K562 (cell line): ENCODE data around the gene AFF2. TPM values are rescaled to one million over a fixed set of nuclear protein-coding genes. Genes with fewer than 3 reads are reported as not detected.

ENCODE experiments used
- MAFG ChIP-seq: fragments of 450-650 bp; conservative IDR thresholded peaks from 2 replicates; pipeline ENCODE4 v1.6.1; 2016; ENCODE audit warnings: missing genetic modification characterization, missing compliant biosample characterization
- ZFP1 ChIP-seq: fragments of 450-650 bp; formaldehyde crosslinking; IDR thresholded peaks from 2 replicates; pipeline ENCODE4 v1.4.0; 2020; ENCODE audit warnings: mild to moderate bottlenecking, mixed read lengths
- ZKSCAN8 ChIP-seq: fragments of 200-800 bp; sonication (Bioruptor generic); IDR thresholded peaks from 2 replicates; pipeline ENCODE4 v1.6.1; 2016; ENCODE audit warnings: missing genetic modification characterization, missing compliant biosample characterization
- ZNF324 ChIP-seq: fragments of 250-450 bp; sonication (Bioruptor Pico); IDR thresholded peaks from 2 replicates; pipeline ENCODE4 v1.4.0; 2020; ENCODE audit warnings: mild to moderate bottlenecking
- ZNF695 ChIP-seq: fragments of 450-650 bp; formaldehyde crosslinking; IDR thresholded peaks from 2 replicates; pipeline ENCODE4 v1.4.0; 2020; ENCODE audit warnings: mild to moderate bottlenecking, moderate library complexity
- polyA plus RNA-seq, 8 experiments: library from polyadenylated mRNA; depleted of rRNA in 4 of 8; stranded (reverse) in 5 of 8; unstranded in 3 of 8; fragments of >200 nt; fragmentation: Nextera tagmentation in 2 of 8; fragmentation: Illumina TruSeq in 1 of 8; extraction: Ambion mirVana in 2 of 8; extraction: Trizol in 1 of 8; gene quantifications; 2 replicates each; pipeline versions ENCODE4 v1.2.1 to v1.2.3, GENCODE V29; 2011 to 2014; ENCODE audit warnings: inconsistent platforms in 1 of 8, missing spikeins in 1 of 8
- total RNA-seq, 7 experiments: library from RNA; depleted of rRNA in 6 of 7; stranded (reverse); fragments of >200 nt in 6 of 7; fragmentation: Illumina TruSeq in 2 of 7; extraction: Trizol in 2 of 7; gene quantifications; 2 replicates each; pipeline versions ENCODE4 v1.2.1 to v1.2.3, GENCODE V29; 2011 to 2021; ENCODE audit warnings: low replicate concordance in 1 of 7
- TF ChIP-seq, protein P1 (sequence below): fragments of 450-650 bp; IDR thresholded peaks from 2 replicates; pipeline ENCODE4 v1.6.1; 2016; ENCODE audit warnings: mild to moderate bottlenecking, moderate library complexity
- TF ChIP-seq, protein P2 (sequence below): sonication (generic); formaldehyde crosslinking; IDR thresholded peaks from 2 replicates; pipeline ENCODE4 v1.9.0; 2022; ENCODE audit warnings: mild to moderate bottlenecking, missing genetic modification reagents
- TF ChIP-seq, protein P3 (sequence below), 2 experiments: fragments of 450-650 bp; IDR thresholded peaks; 2 replicates each; pipeline ENCODE4 v1.6.1; 2018; ENCODE audit warnings: mild to moderate bottlenecking in 2 of 2, low read depth in 1 of 2; ENCODE audit not compliant: partially characterized antibody in 2 of 2
- TF ChIP-seq, protein P4 (sequence below): fragments of 450-650 bp; IDR thresholded peaks from 2 replicates; pipeline ENCODE4 v1.6.1; 2014; ENCODE audit warnings: low read depth, mild to moderate bottlenecking, moderate library complexity, borderline replicate concordance
- TF ChIP-seq, protein P5 (sequence below): sonication (generic); formaldehyde crosslinking; IDR thresholded peaks from 2 replicates; pipeline ENCODE4 v1.9.0; 2022; ENCODE audit warnings: mild to moderate bottlenecking, missing genetic modification reagents

Gene AFF2
- total and polyA plus RNA-seq, 9 of the 15 experiments (the other 6 are each of a cell fraction or from before 2014, with no cell fraction given): 0.01 to 0.20 (median 0.07) TPM

DNA sequence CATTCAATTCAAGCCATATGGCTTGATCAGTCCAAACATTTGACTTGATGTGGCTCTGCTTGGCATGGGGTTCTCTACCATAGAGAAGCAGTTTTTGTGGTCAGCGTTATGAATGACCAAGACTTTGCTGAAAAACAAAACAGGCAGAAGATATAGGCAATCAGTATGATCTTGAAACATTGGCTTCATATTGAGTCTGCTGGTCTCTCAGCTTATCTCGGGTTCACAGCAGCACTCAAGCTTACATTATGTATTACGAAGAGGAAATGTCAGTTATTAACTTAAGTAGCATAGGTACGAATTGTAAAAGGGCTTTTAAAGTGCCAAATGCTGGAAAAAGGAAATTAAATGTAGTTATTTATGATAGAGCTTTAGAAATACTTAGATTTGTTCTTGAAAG lies 99.0 kb downstream of the AFF2 start (continued):
- TF ChIP-seq, protein P1, sequence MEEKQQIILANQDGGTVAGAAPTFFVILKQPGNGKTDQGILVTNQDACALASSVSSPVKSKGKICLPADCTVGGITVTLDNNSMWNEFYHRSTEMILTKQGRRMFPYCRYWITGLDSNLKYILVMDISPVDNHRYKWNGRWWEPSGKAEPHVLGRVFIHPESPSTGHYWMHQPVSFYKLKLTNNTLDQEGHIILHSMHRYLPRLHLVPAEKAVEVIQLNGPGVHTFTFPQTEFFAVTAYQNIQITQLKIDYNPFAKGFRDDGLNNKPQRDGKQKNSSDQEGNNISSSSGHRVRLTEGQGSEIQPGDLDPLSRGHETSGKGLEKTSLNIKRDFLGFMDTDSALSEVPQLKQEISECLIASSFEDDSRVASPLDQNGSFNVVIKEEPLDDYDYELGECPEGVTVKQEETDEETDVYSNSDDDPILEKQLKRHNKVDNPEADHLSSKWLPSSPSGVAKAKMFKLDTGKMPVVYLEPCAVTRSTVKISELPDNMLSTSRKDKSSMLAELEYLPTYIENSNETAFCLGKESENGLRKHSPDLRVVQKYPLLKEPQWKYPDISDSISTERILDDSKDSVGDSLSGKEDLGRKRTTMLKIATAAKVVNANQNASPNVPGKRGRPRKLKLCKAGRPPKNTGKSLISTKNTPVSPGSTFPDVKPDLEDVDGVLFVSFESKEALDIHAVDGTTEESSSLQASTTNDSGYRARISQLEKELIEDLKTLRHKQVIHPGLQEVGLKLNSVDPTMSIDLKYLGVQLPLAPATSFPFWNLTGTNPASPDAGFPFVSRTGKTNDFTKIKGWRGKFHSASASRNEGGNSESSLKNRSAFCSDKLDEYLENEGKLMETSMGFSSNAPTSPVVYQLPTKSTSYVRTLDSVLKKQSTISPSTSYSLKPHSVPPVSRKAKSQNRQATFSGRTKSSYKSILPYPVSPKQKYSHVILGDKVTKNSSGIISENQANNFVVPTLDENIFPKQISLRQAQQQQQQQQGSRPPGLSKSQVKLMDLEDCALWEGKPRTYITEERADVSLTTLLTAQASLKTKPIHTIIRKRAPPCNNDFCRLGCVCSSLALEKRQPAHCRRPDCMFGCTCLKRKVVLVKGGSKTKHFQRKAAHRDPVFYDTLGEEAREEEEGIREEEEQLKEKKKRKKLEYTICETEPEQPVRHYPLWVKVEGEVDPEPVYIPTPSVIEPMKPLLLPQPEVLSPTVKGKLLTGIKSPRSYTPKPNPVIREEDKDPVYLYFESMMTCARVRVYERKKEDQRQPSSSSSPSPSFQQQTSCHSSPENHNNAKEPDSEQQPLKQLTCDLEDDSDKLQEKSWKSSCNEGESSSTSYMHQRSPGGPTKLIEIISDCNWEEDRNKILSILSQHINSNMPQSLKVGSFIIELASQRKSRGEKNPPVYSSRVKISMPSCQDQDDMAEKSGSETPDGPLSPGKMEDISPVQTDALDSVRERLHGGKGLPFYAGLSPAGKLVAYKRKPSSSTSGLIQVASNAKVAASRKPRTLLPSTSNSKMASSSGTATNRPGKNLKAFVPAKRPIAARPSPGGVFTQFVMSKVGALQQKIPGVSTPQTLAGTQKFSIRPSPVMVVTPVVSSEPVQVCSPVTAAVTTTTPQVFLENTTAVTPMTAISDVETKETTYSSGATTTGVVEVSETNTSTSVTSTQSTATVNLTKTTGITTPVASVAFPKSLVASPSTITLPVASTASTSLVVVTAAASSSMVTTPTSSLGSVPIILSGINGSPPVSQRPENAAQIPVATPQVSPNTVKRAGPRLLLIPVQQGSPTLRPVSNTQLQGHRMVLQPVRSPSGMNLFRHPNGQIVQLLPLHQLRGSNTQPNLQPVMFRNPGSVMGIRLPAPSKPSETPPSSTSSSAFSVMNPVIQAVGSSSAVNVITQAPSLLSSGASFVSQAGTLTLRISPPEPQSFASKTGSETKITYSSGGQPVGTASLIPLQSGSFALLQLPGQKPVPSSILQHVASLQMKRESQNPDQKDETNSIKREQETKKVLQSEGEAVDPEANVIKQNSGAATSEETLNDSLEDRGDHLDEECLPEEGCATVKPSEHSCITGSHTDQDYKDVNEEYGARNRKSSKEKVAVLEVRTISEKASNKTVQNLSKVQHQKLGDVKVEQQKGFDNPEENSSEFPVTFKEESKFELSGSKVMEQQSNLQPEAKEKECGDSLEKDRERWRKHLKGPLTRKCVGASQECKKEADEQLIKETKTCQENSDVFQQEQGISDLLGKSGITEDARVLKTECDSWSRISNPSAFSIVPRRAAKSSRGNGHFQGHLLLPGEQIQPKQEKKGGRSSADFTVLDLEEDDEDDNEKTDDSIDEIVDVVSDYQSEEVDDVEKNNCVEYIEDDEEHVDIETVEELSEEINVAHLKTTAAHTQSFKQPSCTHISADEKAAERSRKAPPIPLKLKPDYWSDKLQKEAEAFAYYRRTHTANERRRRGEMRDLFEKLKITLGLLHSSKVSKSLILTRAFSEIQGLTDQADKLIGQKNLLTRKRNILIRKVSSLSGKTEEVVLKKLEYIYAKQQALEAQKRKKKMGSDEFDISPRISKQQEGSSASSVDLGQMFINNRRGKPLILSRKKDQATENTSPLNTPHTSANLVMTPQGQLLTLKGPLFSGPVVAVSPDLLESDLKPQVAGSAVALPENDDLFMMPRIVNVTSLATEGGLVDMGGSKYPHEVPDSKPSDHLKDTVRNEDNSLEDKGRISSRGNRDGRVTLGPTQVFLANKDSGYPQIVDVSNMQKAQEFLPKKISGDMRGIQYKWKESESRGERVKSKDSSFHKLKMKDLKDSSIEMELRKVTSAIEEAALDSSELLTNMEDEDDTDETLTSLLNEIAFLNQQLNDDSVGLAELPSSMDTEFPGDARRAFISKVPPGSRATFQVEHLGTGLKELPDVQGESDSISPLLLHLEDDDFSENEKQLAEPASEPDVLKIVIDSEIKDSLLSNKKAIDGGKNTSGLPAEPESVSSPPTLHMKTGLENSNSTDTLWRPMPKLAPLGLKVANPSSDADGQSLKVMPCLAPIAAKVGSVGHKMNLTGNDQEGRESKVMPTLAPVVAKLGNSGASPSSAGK: no peak
- TF ChIP-seq ZNF324 (CRISPR knock-in tag): no peak
- TF ChIP-seq ZFP1 (CRISPR knock-in tag): no peak
- no peak for TF ChIP-seq ZNF695 (CRISPR knock-in tag)
- TF ChIP-seq, protein P2, sequence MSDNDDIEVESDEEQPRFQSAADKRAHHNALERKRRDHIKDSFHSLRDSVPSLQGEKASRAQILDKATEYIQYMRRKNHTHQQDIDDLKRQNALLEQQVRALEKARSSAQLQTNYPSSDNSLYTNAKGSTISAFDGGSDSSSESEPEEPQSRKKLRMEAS (CRISPR knock-in tag): no peak
- TF ChIP-seq, protein P3, sequence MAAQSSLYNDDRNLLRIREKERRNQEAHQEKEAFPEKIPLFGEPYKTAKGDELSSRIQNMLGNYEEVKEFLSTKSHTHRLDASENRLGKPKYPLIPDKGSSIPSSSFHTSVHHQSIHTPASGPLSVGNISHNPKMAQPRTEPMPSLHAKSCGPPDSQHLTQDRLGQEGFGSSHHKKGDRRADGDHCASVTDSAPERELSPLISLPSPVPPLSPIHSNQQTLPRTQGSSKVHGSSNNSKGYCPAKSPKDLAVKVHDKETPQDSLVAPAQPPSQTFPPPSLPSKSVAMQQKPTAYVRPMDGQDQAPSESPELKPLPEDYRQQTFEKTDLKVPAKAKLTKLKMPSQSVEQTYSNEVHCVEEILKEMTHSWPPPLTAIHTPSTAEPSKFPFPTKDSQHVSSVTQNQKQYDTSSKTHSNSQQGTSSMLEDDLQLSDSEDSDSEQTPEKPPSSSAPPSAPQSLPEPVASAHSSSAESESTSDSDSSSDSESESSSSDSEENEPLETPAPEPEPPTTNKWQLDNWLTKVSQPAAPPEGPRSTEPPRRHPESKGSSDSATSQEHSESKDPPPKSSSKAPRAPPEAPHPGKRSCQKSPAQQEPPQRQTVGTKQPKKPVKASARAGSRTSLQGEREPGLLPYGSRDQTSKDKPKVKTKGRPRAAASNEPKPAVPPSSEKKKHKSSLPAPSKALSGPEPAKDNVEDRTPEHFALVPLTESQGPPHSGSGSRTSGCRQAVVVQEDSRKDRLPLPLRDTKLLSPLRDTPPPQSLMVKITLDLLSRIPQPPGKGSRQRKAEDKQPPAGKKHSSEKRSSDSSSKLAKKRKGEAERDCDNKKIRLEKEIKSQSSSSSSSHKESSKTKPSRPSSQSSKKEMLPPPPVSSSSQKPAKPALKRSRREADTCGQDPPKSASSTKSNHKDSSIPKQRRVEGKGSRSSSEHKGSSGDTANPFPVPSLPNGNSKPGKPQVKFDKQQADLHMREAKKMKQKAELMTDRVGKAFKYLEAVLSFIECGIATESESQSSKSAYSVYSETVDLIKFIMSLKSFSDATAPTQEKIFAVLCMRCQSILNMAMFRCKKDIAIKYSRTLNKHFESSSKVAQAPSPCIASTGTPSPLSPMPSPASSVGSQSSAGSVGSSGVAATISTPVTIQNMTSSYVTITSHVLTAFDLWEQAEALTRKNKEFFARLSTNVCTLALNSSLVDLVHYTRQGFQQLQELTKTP (IDR thresholded peaks at IDR 0.05; ENCODE audit: low read depth in 1 of 2, partially characterized antibody in 2 of 2): no peak
- TF ChIP-seq, protein P4, sequence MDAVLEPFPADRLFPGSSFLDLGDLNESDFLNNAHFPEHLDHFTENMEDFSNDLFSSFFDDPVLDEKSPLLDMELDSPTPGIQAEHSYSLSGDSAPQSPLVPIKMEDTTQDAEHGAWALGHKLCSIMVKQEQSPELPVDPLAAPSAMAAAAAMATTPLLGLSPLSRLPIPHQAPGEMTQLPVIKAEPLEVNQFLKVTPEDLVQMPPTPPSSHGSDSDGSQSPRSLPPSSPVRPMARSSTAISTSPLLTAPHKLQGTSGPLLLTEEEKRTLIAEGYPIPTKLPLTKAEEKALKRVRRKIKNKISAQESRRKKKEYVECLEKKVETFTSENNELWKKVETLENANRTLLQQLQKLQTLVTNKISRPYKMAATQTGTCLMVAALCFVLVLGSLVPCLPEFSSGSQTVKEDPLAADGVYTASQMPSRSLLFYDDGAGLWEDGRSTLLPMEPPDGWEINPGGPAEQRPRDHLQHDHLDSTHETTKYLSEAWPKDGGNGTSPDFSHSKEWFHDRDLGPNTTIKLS: no peak
- TF ChIP-seq, protein P5, sequence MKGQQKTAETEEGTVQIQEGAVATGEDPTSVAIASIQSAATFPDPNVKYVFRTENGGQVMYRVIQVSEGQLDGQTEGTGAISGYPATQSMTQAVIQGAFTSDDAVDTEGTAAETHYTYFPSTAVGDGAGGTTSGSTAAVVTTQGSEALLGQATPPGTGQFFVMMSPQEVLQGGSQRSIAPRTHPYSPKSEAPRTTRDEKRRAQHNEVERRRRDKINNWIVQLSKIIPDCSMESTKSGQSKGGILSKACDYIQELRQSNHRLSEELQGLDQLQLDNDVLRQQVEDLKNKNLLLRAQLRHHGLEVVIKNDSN (CRISPR knock-in tag): no peak
- no peak for TF ChIP-seq ZKSCAN8
- TF ChIP-seq MAFG (tag): no peak
